ENCODE data around the gene PLPPR5.

The PLPPR5 gene

GRCh38 chr1:98967122-98967521 is 37.5 kb downstream of the PLPPR5 start:
- DNase-seq: no peak

GRCh38 chr1:98965394-98965793 is 39.3 kb downstream of the PLPPR5 start:
- DNase-seq: no peak

GRCh38 chr1:98964198-98964597 is 40.5 kb downstream of the PLPPR5 start:
- no peak for DNase-seq

- DNase-seq: no peak
Observed at GRCh38 chr1:98963064-98963758, 41.5 kb downstream of the PLPPR5 start.

GRCh38 chr1:98962156-98962555 is 42.5 kb downstream of the PLPPR5 start:
- no peak for DNase-seq

GRCh38 chr1:98949621-98950020 is 55.0 kb downstream of the PLPPR5 start:
- DNase-seq: no peak

- no peak for DNase-seq
Observed at GRCh38 chr1:98949166-98949565, 55.5 kb downstream of the PLPPR5 start.

GRCh38 chr1:98947071-98947470 is 57.6 kb downstream of the PLPPR5 start:
- no peak for DNase-seq

- no peak for DNase-seq
Observed at GRCh38 chr1:98940722-98941079, 64.0 kb downstream of the PLPPR5 start.

- no peak for DNase-seq
Observed at GRCh38 chr1:98940069-98940721, 64.5 kb downstream of the PLPPR5 start.

- no peak for DNase-seq
Observed at GRCh38 chr1:98939471-98939870, 65.2 kb downstream of the PLPPR5 start.

- DNase-seq: no peak
Observed at GRCh38 chr1:98937347-98937746, 67.3 kb downstream of the PLPPR5 start.

GRCh38 chr1:98932184-98932583 is 72.5 kb downstream of the PLPPR5 start:
- DNase-seq: no peak

GRCh38 chr1:98931128-98931835 is 73.4 kb downstream of the PLPPR5 start:
- no peak for DNase-seq

- no peak for DNase-seq
Observed at GRCh38 chr1:98929437-98929836, 75.2 kb downstream of the PLPPR5 start.

GRCh38 chr1:98926597-98926996 is 78.1 kb downstream of the PLPPR5 start:
- no peak for DNase-seq

- DNase-seq: no peak
Observed at GRCh38 chr1:98924977-98925376, 79.7 kb downstream of the PLPPR5 start.

- DNase-seq: no peak
Observed at GRCh38 chr1:98923667-98924066, 81.0 kb downstream of the PLPPR5 start.

- no peak for DNase-seq
Observed at GRCh38 chr1:98921817-98922216, 82.8 kb downstream of the PLPPR5 start.

- DNase-seq: no peak
Observed at GRCh38 chr1:98920441-98921110, 84.1 kb downstream of the PLPPR5 start.

- DNase-seq: no peak
Observed at GRCh38 chr1:98919652-98920051, 85.0 kb downstream of the PLPPR5 start.

GRCh38 chr1:98919211-98919610 is 85.5 kb downstream of the PLPPR5 start:
- no peak for DNase-seq

GRCh38 chr1:98914547-98914946 is 90.1 kb downstream of the PLPPR5 start:
- no peak for DNase-seq

GRCh38 chr1:98910827-98911226 is 93.8 kb downstream of the PLPPR5 start:
- DNase-seq: no peak
